COR-L47 (cell line): ENCODE data around the gene STKLD1.
A peak's percentile ranks its signal among the peaks of the same experiment; 100 is the strongest.

ENCODE experiments used
- DNase-seq: peaks from one replicate; lab custom pipeline; 2025; lab: John Stamatoyannopoulos, UW

Gene STKLD1

DNA sequence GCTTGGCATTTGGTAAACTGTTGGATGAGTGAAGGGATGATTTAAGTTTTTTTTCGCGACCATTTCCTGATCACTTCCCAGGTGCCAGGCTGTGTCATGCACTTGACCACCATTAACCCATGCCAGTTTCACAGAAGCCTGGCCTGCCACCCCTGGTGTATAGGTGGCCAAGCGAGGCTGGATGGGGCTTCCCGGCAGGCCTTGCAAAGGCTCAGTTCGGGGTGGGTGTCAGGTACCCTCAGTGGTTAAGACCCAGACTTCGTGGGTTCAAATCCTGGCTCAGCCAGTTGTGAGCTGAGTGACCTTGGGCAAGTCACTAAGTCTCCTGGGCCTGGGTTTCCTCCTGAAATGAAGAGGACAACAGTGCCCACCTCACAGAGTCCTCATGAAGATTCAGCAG is 30.6 kb upstream of the STKLD1 start:
- DNase-seq: no peak

DNA sequence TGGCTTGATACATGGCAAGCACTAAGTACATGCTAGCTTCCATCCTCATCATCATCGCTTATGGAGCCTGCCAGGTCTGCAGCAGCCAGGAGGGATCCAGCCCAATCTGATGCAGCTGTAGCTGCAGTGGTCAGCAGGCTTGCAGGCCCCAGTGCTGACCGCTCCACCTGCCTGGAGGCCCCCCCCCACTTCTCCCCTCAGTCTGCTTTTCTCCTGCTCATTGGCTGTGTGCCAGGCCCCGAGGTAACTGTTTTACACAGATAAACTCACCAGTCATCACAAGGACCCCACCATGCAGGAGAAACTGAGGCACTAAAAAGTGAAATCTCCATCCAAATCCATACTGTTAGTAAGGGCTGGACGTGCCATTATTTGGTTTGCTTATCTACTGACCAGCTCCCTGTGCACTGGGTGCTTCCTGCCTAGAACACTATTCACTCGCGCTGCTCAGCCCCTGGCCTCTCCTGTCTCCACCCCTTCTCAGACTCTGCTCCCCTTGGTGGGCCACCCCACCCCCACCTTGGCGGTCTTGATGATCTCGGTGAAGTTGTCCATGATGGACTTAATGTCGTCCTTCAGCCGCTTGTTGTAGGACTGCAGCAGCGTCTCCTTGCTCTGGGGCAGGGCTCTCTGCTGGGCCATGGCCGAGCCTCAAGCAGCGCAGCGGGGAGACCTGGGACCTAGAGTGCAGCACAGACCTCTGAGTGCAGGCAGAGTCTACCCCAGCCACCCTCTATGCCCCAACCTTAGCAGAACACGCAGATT is 30.0 kb upstream of the STKLD1 start:
- no peak for DNase-seq

- peak; percentile 28 for DNase-seq
These were observed 28.6 kb upstream of the STKLD1 start for GRCh38 chr9:133347515-133347984.

- DNase-seq: peak; percentile 94
These were observed 28.0 kb upstream of the STKLD1 start, which contains the start of the genes MED22 and RPL7A for GRCh38 chr9:133347985-133348717. MED22 (minus strand) TSS chr9:133348131; CDS start chr9:133346662, 1,469 bp downstream. RPL7A (plus strand) TSS chr9:133348218; CDS start chr9:133348244, 26 bp downstream.

GRCh38 chr9:133348718-133349573 is 27.2 kb upstream of the STKLD1 start:
- no peak for DNase-seq

DNA sequence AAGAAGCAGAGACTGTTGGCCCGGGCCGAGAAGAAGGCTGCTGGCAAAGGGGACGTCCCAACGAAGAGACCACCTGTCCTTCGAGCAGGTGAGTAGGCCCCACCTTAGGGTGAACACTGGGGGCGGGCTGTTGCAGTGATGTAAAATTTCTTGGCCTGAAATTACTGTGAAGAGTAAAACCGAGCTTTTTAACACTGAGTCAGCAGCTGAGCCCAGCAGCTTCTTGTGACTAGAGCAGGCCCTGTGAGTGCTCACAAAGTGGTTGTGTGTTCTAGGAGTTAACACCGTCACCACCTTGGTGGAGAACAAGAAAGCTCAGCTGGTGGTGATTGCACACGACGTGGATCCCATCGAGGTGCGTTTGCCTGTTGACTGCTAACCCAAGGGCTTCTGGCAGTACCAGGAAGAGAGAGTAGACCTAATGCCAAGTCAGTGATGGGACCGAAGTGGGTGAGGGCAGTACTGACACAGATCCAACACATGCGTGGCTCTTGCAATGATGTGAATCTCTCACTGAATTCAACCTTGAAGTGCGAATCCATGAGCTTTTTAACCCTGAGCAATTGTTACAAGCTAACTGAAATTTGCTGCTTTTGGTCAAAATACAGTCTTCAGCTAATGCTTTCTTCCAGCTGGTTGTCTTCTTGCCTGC is 26.1 kb upstream of the STKLD1 start:
- no peak for DNase-seq

DNA sequence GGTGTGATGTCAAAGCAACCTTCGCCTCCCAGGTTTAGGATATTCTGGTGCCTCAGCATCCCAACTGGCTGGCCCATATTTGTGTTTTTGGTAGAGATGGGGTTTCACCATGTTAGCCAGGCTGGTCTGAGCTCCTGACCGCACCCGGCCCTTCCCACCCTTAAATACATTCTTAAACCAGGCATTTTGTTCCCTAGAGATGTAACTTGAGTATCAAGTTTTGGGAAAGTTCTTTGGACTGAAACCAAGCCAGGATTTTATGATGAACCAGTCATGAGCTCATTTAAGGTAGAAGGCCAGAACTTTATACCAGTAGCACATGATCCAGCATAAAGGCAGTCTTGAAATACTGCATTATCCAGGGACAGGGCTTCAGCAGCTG is 24.6 kb upstream of the STKLD1 start:
- no peak for DNase-seq

DNA sequence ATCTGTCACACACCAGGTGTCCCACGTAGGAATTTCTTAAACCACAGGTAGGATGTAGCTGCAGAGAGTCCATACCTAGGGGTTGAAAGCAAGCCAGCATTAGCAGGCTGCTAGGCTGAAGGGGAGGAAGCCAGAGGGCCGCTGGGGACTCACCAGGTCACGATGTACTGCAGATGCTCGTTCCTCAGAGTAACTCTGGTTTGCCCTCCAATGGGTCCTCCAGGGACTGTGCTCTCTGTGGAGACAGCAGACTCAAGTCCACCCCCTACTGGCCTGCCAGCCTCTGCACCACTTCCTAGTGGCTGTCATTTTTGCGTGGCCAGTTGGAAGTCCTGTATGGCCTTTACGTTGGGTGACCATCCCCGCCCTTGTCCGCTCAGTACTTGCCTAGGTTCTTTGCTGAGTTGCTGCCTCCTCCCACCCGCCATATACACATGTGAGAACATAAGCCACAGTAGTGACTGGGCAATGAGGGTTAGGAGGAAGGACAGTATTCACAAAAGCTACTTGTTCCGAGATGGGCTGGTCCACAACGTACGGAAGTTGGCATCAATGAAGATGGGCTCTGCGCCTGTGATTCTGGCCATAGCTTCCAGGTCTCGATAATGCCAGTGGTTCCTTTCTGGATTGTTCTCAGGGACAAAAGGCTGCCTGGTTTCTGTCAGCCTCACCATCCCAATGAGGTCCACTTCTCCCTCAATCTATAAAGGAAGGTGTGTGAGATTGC is 24.1 kb upstream of the STKLD1 start:
- peak; percentile 38 for DNase-seq

DNA sequence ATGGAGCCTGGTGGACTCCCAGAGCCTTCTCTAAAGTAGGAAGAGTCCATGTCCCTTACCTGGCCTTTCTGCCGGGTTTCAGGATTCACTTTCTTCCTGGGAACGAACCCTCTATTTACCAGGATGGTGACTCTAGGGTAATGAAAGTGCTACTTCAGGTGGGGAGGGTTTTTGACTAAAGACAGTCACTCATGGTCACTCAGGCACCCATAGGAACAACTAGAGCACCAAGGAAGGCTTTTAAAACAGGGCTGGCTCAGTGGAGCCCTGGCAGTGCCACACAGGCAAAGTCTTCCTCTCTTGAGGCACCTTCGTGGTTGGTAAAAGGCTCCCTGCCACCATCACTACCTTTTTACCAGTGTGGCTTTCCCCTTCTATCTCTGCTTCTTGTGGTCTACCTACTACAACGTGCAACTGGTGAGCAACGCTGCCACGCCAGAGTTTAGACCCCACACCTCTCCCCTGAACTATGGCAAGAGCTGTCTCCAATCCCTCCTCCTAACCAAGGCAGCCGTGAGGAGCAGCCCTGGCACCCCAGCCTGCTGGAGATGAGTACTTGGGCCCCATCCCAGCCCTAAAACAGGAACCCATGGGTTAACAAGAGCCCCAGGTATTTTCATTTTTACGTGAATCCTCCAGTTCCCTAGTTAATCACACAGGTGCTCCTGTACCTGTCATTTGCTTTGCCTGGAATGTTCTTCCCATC is 23.4 kb upstream of the STKLD1 start:
- no peak for DNase-seq

- no peak for DNase-seq
These were observed 22.6 kb upstream of the STKLD1 start for GRCh38 chr9:133353548-133353947.

DNA sequence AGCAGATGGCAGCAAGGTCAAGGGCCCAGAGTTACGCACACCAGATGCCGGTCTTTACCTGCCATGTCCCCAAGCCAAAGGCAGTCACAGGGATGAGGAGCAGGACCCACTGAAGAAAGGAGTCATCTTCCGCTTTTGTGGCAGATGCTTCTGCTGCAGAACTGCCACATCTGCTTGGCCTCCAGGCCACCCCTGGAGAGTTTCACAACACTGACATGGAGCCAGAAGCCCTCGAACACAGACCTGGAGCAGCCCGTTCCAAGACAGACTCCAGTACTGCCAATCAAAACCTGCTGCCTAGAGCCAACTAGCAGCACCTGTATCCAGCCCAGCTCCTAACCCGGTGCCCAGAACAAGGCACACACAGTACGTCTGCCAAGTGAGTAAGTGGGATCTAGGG is 21.4 kb upstream of the STKLD1 start:
- no peak for DNase-seq

GRCh38 chr9:133355881-133356357 is 20.2 kb upstream of the STKLD1 start:
- no peak for DNase-seq

- peak; percentile 76 for DNase-seq
These were observed 19.6 kb upstream of the STKLD1 start, which contains the start of the genes SURF1 and SURF2 for GRCh38 chr9:133356391-133357091. SURF1 (minus strand) TSS chr9:133356487; CDS start chr9:133356453, 34 bp downstream. SURF2 (plus strand) TSS chr9:133356550; CDS start chr9:133356593, 43 bp downstream.

DNA sequence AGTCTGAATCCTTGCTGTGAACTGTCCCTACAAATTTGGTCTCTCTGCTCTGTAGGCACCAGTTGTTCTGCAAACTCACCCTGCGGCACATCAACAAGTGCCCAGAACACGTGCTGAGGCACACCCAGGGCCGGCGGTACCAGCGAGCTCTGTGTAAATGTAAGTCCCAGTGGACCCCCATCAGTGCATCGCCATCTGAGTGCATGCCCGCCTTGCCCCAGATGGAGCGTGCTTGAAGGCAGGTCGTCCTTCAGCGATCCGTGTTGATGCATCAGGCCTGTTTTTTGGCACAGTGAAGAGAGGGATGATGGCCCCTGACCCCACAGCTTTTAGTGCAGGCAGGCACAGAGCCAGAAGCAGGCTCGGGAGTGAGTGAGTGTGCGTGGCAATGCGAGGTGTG is 18.5 kb upstream of the STKLD1 start:
- DNase-seq: no peak

- no peak for DNase-seq
These were observed 16.6 kb upstream of the STKLD1 start for GRCh38 chr9:133359399-133360175.

GRCh38 chr9:133360400-133361393 is 15.5 kb upstream of the STKLD1 start:
- no peak for DNase-seq

DNA sequence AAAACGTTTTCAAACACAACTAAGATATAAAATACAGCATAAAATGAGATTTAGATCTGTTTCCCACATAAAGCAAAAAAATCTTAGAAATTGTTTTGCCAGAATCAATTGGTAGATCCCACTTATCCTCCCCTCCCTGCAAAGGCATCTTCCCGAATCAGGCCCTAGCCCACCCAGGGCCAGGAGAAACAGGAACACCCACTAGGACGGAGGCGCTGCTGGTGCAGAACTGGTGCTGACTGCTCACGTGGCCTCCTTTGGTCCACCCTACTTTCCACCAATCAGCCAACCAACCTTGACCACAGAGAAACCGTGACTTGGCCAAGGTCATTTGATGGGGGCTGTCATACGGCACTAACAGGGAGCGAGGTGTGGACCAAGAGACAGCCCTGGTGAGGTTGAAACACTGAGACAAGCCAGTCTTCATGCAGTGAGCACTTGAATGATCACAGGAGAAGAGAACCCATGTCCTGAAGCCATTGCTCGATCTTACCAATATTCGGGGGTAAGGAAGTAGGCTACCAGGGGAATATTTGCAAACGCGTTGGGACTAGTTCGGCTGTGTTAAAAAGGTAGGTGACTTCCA is 14.6 kb upstream of the STKLD1 start:
- no peak for DNase-seq
